Measurements from ENCODE around the gene DPM2. TPM values are rescaled to one million over a fixed set of nuclear protein-coding genes. Genes with fewer than 3 reads are reported as not detected.
A peak's percentile ranks its signal among the peaks of the same experiment; 100 is the strongest.

Gene DPM2
- total RNA-seq, 4 donors from 2014 or later: 17.3 to 43.3 (median 35.5) TPM

GRCh38 chr9:127890053-127890452 lies 47.6 kb downstream of the DPM2 start:
- Histone ChIP-seq H3K4me3 (replicated peaks in 1 of 3) (no peak overlapping the region), H3K36me3 (peaks cover 37 to 42% of the 10 kb centered on the region in 2 donors), H3K27me3 (no peaks in the 10 kb centered on the region), H3K27ac (no peak overlapping the region), H3K9me3 (no peaks in the 10 kb centered on the region), H3K4me1 (peaks cover 0 to 10% of the 10 kb centered on the region in 2 donors)
- DNase-seq: no peak
- WGBS, 2 donors: 94 to 97% methylated on average over 3 of the region's 3 CpGs
- intact Hi-C loops (cut with DNase I): no loop called here
- no peak for TF ChIP-seq CTCF (IDR thresholded peaks at IDR 0.05)
- no peak for TF ChIP-seq POLR2A (IDR thresholded peaks at IDR 0.05)

DNA sequence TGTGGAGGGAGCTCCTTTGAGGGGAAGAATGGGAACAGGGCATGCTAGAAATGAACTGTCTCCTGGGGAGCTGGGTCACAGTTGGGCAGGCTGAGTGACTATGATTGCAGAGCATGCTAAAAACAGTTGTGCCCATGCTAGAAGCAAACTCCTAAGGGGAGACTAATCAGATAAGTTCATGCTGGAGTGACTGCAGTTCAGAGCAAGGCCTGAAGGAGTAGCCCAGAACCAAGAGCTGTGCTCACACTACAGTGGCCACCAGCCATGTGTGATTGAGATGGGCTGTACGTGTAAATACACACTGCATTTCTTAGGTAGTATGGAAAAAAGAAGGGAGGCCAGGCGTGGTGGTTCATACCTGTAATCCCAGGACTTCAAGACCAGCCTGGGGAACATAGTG lies 49.9 kb downstream of the DPM2 start:
- H3K27ac ChIP-seq: no peak overlapping the region
- H3K4me1 ChIP-seq: peaks cover 0 to 22% of the 10 kb centered on the region in 2 donors
- no peaks in the 10 kb centered on the region for H3K27me3 ChIP-seq
- intact Hi-C loops (cut with DNase I): no loop called here
- no peak overlapping the region for H3K4me3 ChIP-seq (replicated peaks in 1 of 3)
- WGBS, 2 donors: 57 to 75% methylated on average over 2 of the region's 2 CpGs
- DNase-seq: peak; percentile 45 to 46
- TF ChIP-seq CTCF (IDR thresholded peaks at IDR 0.05) (peak in 3 of 6 experiments; percentile 34 to 54 (median 43)), POLR2A (IDR thresholded peaks at IDR 0.05) (no peak)
- H3K36me3 ChIP-seq: peaks cover 17 to 22% of the 10 kb centered on the region in 2 donors
- no peaks in the 10 kb centered on the region for H3K9me3 ChIP-seq

GRCh38 chr9:127886401-127886972 lies 51.2 kb downstream of the DPM2 start:
- no peaks in the 10 kb centered on the region for H3K27me3 ChIP-seq
- TF ChIP-seq CTCF (IDR thresholded peaks at IDR 0.05) (no peak), POLR2A (IDR thresholded peaks at IDR 0.05) (no peak)
- H3K4me1 ChIP-seq: peaks cover 0 to 22% of the 10 kb centered on the region in 2 donors
- intact Hi-C loops (cut with DNase I): no loop called here
- no peaks in the 10 kb centered on the region for H3K9me3 ChIP-seq
- H3K36me3 ChIP-seq: peaks cover 14 to 20% of the 10 kb centered on the region in 2 donors
- H3K4me3 ChIP-seq (replicated peaks in 1 of 3): no peak overlapping the region
- DNase-seq: no peak
- WGBS, 2 donors: 97 to 98% methylated on average over 14 to 17 of the region's 18 CpGs
- no peak overlapping the region for H3K27ac ChIP-seq

GRCh38 chr9:127885508-127886281 lies 52.0 kb downstream of the DPM2 start:
- Histone ChIP-seq H3K4me1 (peaks cover 0 to 22% of the 10 kb centered on the region in 2 donors), H3K36me3 (peaks cover 10 to 20% of the 10 kb centered on the region in 2 donors), H3K27me3 (no peaks in the 10 kb centered on the region), H3K27ac (no peak overlapping the region), H3K9me3 (no peaks in the 10 kb centered on the region), H3K4me3 (replicated peaks in 1 of 3) (no peak overlapping the region)
- WGBS, 2 donors: 69 to 78% methylated on average over 12 to 13 of the region's 13 CpGs
- TF ChIP-seq CTCF (IDR thresholded peaks at IDR 0.05) (no peak), POLR2A (IDR thresholded peaks at IDR 0.05) (no peak)
- intact Hi-C loops (cut with DNase I): no loop called here
- no peak for DNase-seq

Other genes starting within 250 kb of the DPM2 start
- 1 to 10 TPM in 1 of 4 donors, under 1 TPM in 1, not detected in 2; 0.22 to 3.0 TPM for gene CFAP157, start 230.9 kb downstream of the DPM2 start, total RNA-seq
- gene PTRH1, start 222.2 kb downstream of the DPM2 start, total RNA-seq: 10 to 100 TPM; 24.1 to 64.3 (median 43.4) TPM
- under 1 TPM in 3 of 4 donors, not detected in 1; 0.40 to 0.45 (median 0.44) TPM for gene TTC16, start 221.8 kb downstream of the DPM2 start, total RNA-seq
- 10 to 100 TPM in 3 of 4 donors, 1 to 10 TPM in 1; 8.9 to 23.1 (median 14.2) TPM for gene TOR2A, start 202.6 kb downstream of the DPM2 start, total RNA-seq
- gene SH2D3C, start 159.2 kb downstream of the DPM2 start, total RNA-seq: 10 to 100 TPM; 10.0 to 24.9 (median 18.2) TPM
- gene CDK9, start 151.8 kb downstream of the DPM2 start, total RNA-seq: 10 to 100 TPM; 47.5 to 85.2 (median 78.3) TPM
- 10 to 100 TPM; 58.5 to 78.0 (median 62.1) TPM for gene FPGS, start 135.0 kb downstream of the DPM2 start, total RNA-seq
- gene ENG, start 83.2 kb downstream of the DPM2 start, total RNA-seq: 100 to 1,000 TPM in 1 of 4 donors, 10 to 100 TPM in 3; 45.6 to 115 (median 51.1) TPM
- gene AK1, start 60.2 kb downstream of the DPM2 start, total RNA-seq: 10 to 100 TPM; 56.3 to 98.9 (median 86.3) TPM
- gene ST6GALNAC6, start 38.3 kb downstream of the DPM2 start, total RNA-seq: 100 to 1,000 TPM in 1 of 4 donors, 10 to 100 TPM in 3; 39.2 to 124 (median 50.8) TPM
- 10 to 100 TPM in 3 of 4 donors, 1 to 10 TPM in 1; 8.9 to 27.4 (median 19.1) TPM for gene ST6GALNAC4, start 20.8 kb downstream of the DPM2 start, total RNA-seq
- gene PIP5KL1, start 7.1 kb downstream of the DPM2 start, total RNA-seq: 1 to 10 TPM in 3 of 4 donors, not detected in 1; 1.0 to 5.2 (median 1.6) TPM
- gene EEIG1, start 43.1 kb upstream of the DPM2 start, total RNA-seq: 10 to 100 TPM; 18.3 to 34.7 (median 24.9) TPM
- 10 to 100 TPM in 2 of 4 donors, 1 to 10 TPM in 2; 5.3 to 17.2 (median 9.4) TPM for gene NAIF1, start 129.5 kb upstream of the DPM2 start, total RNA-seq
- gene SLC25A25, start 130.4 kb upstream of the DPM2 start, total RNA-seq: 10 to 100 TPM; 21.9 to 42.0 (median 30.8) TPM
- gene PTGES2, start 189.9 kb upstream of the DPM2 start, total RNA-seq: 100 to 1,000 TPM in 1 of 4 donors, 10 to 100 TPM in 3; 80.0 to 112 (median 88.4) TPM
- gene LCN2, start 211.6 kb upstream of the DPM2 start, total RNA-seq: 10 to 100 TPM in 1 of 4 donors, 1 to 10 TPM in 2, under 1 TPM in 1; 0.45 to 10.6 (median 2.5) TPM
- 100 to 1,000 TPM in 3 of 4 donors, 10 to 100 TPM in 1; 98.1 to 204 (median 172) TPM for gene BBLN, start 222.4 kb upstream of the DPM2 start, total RNA-seq

All from thyroid gland (tissue), 4 donors.